Measurements from ENCODE around the gene PSMC3IP. TPM values are rescaled to one million over a fixed set of nuclear protein-coding genes. Genes with fewer than 3 reads are reported as not detected.
"Not testable (repeated sequence)": the region's sequence is repeated elsewhere in the genome, so short reads cannot be mapped to it uniquely, and the experiment has no call there.

PSMC3IP gene
- total and polyA plus RNA-seq, 2 donors (not counting 3 experiments of a cell fraction or from before 2014, with no cell fraction given), result 5.9 to 19.3 TPM

DNA sequence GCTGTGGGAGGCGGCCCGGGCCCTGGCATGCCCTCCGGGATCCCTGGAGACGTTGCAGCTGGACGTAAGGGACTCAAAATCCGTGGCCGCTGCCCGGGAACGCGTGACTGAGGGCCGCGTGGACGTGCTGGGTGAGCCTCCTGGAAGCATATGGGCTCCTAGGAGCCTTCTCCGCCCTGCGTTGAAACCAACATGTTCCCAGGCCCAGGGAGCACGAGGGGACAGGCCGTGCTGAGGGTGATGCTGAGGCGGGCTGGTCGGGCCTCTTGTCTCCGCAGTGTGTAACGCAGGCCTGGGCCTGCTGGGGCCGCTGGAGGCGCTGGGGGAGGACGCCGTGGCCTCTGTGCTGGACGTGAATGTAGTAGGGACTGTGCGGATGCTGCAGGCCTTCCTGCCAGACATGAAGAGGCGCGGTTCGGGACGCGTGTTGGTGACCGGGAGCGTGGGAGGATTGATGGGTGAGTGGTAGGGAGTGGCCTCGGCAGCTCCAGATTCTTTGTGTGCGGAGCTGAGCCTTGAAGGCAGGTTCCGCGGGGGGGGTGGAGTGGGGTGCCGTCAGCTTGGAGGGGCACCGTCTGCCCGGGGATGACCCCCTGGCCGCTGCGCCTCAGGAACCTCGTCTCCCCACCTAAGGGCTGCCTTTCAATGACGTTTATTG, 24.2 kb downstream of the PSMC3IP start:
- Histone ChIP-seq H4K20me1 (replicated peaks; ENCODE audit: control insufficient read depth, extremely low read depth, insufficient read depth, low read length) (no peaks in the 10 kb centered on the region), H3K9ac (replicated peaks; ENCODE audit: extremely low read depth, insufficient read depth, low read length) (no peak overlapping the region), H3K36me3 (ENCODE audit: control insufficient read depth in 2 of 2, extremely low read depth in 1 of 2, insufficient read depth in 2 of 2, low read length in 2 of 2) (no peaks in the 10 kb centered on the region), H3K4me3 (replicated peaks in 1 of 3; ENCODE audit: insufficient read depth in 1 of 3, low read depth in 1 of 3, low read length in 3 of 3) (no peak overlapping the region), H3K27me3 (ENCODE audit: control insufficient read depth in 2 of 2, insufficient read depth in 2 of 2, low read length in 2 of 2) (no peaks in the 10 kb centered on the region), H3K9me1 (replicated peaks; ENCODE audit: control insufficient read depth, extremely low read depth, insufficient read depth, low read length) (no peaks in the 10 kb centered on the region), H3K4me1 (ENCODE audit: control insufficient read depth, extremely low read depth, insufficient read depth, low read length) (peaks cover 14% of the 10 kb centered on the region), H3K4me2 (ENCODE audit: insufficient read depth, low read length) (peak overlapping the region; percentile 58), H3K9me3 (replicated peaks; ENCODE audit: control insufficient read depth, insufficient read depth, low read length) (no peaks in the 10 kb centered on the region), H3K79me2 (ENCODE audit: control insufficient read depth, insufficient read depth, low read length) (peaks cover 17% of the 10 kb centered on the region), H2AFZ (ENCODE audit: low read depth, low read length) (no peak overlapping the region), H3K27ac (ENCODE audit: insufficient read depth, low read depth, low read length) (no peak overlapping the region)
- ChIA-PET POLR2A (no interaction called here), CTCF (interaction anchor here (1.0 to 1.7 kb wide), 4 partner anchors 17 to 331 kb away, joined by 3 to 11 read pairs (median 4); partner anchors contain the start of genes NAGLU and PSMC3IP)
- TF ChIP-seq, protein P1, sequence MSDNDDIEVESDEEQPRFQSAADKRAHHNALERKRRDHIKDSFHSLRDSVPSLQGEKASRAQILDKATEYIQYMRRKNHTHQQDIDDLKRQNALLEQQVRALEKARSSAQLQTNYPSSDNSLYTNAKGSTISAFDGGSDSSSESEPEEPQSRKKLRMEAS (IDR thresholded peaks at IDR 0.05; ENCODE audit: insufficient read depth, insufficient read length), result no peak
- no peak for TF ChIP-seq FOS (IDR thresholded peaks at IDR 0.05; ENCODE audit: borderline replicate concordance, insufficient read depth, low read length)
- TF ChIP-seq GATA2 (IDR thresholded peaks at IDR 0.05; ENCODE audit: insufficient read depth, insufficient read length, low read depth, low read length), result no peak
- TF ChIP-seq, protein P2, sequence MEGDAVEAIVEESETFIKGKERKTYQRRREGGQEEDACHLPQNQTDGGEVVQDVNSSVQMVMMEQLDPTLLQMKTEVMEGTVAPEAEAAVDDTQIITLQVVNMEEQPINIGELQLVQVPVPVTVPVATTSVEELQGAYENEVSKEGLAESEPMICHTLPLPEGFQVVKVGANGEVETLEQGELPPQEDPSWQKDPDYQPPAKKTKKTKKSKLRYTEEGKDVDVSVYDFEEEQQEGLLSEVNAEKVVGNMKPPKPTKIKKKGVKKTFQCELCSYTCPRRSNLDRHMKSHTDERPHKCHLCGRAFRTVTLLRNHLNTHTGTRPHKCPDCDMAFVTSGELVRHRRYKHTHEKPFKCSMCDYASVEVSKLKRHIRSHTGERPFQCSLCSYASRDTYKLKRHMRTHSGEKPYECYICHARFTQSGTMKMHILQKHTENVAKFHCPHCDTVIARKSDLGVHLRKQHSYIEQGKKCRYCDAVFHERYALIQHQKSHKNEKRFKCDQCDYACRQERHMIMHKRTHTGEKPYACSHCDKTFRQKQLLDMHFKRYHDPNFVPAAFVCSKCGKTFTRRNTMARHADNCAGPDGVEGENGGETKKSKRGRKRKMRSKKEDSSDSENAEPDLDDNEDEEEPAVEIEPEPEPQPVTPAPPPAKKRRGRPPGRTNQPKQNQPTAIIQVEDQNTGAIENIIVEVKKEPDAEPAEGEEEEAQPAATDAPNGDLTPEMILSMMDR (IDR thresholded peaks at IDR 0.05; ENCODE audit: extremely low read depth in 1 of 2, insufficient read depth in 1 of 2, low read depth in 1 of 2, low read length in 2 of 2), result no peak
- TF ChIP-seq MYC (IDR thresholded peaks at IDR 0.05; ENCODE audit: low read depth, low read length), result no peak
- no peak for TF ChIP-seq EZH2 (IDR thresholded peaks at IDR 0.05; ENCODE audit: borderline replicate concordance, low read depth, low read length, severe bottlenecking)
- TF ChIP-seq JUN (IDR thresholded peaks at IDR 0.05; ENCODE audit: borderline replicate concordance, insufficient read depth, insufficient read length, low read depth), result no peak
- no peak for TF ChIP-seq POLR2A (IDR thresholded peaks at IDR 0.05; ENCODE audit: low read depth, low read length)
- no peak for TF ChIP-seq POLR2AphosphoS5 (IDR thresholded peaks at IDR 0.05; ENCODE audit: insufficient read depth, low read depth, low read length)
- intact Hi-C loops (cut with micrococcal nuclease), result no loop called here
- dilution Hi-C loops (cut with MboI; ENCODE audit: extremely low pct_ligation_motif_present, low sequenced_read_pairs), result no loop called here
- DNase-seq (ENCODE audit: low read depth, low spot score) (no peak), FAIRE-seq (no peak)
- BruUV-seq (replicated peaks), result no TSS peak

DNA sequence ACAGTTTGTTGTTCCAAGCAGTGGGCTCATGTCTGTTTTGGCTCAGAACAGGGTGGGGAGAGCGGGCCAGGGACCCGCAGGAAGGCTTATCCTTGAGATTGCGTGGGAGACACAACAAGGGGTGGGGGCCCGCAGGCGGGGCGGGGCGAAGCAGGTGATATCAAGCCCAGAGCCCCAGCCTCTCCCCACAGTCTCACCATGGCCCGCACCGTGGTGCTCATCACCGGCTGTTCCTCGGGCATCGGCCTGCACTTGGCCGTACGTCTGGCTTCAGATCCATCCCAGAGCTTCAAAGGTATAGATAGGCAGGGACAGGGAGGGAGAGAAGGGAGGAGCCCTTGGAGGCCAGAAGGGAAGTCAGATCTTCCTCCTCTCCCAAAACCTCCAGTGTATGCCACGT, 24.8 kb downstream of the PSMC3IP start, which contains the start of gene HSD17B1:
TSS of gene HSD17B1 (plus strand) at position 188 of the 400 bp plus-strand sequence. CDS start at position 199, 11 bp downstream.
- H3K9me1 ChIP-seq (replicated peaks; ENCODE audit: control insufficient read depth, extremely low read depth, insufficient read depth, low read length); CTCF ChIA-PET; intact Hi-C loops (cut with micrococcal nuclease); FAIRE-seq; H2AFZ ChIP-seq (ENCODE audit: low read depth, low read length); DNase-seq (ENCODE audit: low read depth, low spot score); H3K4me3 ChIP-seq (replicated peaks in 1 of 3; ENCODE audit: insufficient read depth in 1 of 3, low read depth in 1 of 3, low read length in 3 of 3); POLR2A ChIA-PET; H3K36me3 ChIP-seq (ENCODE audit: control insufficient read depth in 2 of 2, extremely low read depth in 1 of 2, insufficient read depth in 2 of 2, low read length in 2 of 2); H3K9me3 ChIP-seq (replicated peaks; ENCODE audit: control insufficient read depth, insufficient read depth, low read length); H4K20me1 ChIP-seq (replicated peaks; ENCODE audit: control insufficient read depth, extremely low read depth, insufficient read depth, low read length); H3K27me3 ChIP-seq (ENCODE audit: control insufficient read depth in 2 of 2, insufficient read depth in 2 of 2, low read length in 2 of 2); H3K9ac ChIP-seq (replicated peaks; ENCODE audit: extremely low read depth, insufficient read depth, low read length); BruUV-seq (replicated peaks); dilution Hi-C loops (cut with MboI; ENCODE audit: extremely low pct_ligation_motif_present, low sequenced_read_pairs): not testable (repeated sequence)
- Histone ChIP-seq H3K4me1 (ENCODE audit: control insufficient read depth, extremely low read depth, insufficient read depth, low read length) (peaks cover 14% of the 10 kb centered on the region), H3K79me2 (ENCODE audit: control insufficient read depth, insufficient read depth, low read length) (peaks cover 17% of the 10 kb centered on the region), H3K4me2 (ENCODE audit: insufficient read depth, low read length) (peak within 1 kb of the TSS; percentile 58), H3K27ac (ENCODE audit: insufficient read depth, low read depth, low read length) (peak within 1 kb of the TSS; percentile 77)

All from endothelial cell of umbilical vein (primary cell).